NCI-H345 (cell line): Measurements from ENCODE around the gene PDZD8.
"Not testable (repeated sequence)": the region's sequence is repeated elsewhere in the genome, so short reads cannot be mapped to it uniquely, and the experiment has no call there.

Source experiments
- DNase-seq: peaks from one replicate; lab custom pipeline; 2025; lab: John Stamatoyannopoulos, UW

PDZD8 gene

GRCh38 chr10:117254774-117255735 lies 120.2 kb downstream of the PDZD8 start:
- no peak for DNase-seq

DNA sequence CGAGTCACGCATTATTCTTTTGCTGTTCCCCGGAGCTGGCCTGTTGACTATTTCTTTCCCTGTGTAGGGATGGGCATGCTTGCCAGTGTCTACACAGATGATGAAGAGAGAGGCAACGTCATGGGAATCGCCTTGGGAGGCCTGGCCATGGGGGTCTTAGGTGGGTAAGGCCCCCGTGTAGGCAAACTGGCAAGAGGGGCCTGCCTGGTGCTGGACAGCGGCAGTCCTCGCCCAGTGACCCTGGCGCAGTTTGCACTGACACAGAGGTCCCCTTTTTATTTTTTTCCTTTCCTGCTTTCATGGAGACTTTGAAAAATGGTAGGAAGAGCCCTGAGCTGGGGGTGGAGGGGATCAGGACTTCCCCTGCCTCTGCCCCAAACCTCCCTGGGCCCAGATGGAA lies 120.9 kb downstream of the PDZD8 start:
- no peak for DNase-seq

DNA sequence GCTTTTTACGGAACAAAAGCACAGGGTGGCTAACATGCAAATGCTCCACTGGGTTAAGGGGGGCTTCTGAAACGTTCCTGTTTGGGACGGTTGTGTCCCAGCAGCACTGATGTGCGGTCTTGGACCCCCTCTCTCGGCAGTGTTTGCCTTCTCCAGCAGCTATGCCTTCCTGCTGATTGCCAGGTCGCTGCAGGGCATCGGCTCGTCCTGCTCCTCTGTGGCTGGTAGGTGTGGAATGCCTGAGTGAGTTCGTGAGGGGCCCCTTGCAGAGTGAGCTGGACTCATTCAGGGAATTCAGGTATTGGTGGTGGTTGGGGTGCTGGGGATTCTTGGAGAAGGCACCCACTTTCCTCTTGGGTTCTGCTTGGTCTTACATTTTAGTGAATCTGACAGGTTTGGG lies 121.3 kb downstream of the PDZD8 start:
- DNase-seq, result no peak

GRCh38 chr10:117250411-117250810 lies 124.8 kb downstream of the PDZD8 start:
- DNase-seq, result no peak

GRCh38 chr10:117249493-117250093 lies 125.6 kb downstream of the PDZD8 start:
- DNase-seq, result no peak

GRCh38 chr10:117248750-117249465 lies 126.3 kb downstream of the PDZD8 start:
- no peak for DNase-seq

GRCh38 chr10:117246997-117247671 lies 128.1 kb downstream of the PDZD8 start:
- DNase-seq, result no peak

- no peak for DNase-seq
Measured at GRCh38 chr10:117242463-117242832, 132.8 kb downstream of the PDZD8 start.

GRCh38 chr10:117241541-117242462 lies 133.4 kb downstream of the PDZD8 start:
- DNase-seq, result no peak

DNA sequence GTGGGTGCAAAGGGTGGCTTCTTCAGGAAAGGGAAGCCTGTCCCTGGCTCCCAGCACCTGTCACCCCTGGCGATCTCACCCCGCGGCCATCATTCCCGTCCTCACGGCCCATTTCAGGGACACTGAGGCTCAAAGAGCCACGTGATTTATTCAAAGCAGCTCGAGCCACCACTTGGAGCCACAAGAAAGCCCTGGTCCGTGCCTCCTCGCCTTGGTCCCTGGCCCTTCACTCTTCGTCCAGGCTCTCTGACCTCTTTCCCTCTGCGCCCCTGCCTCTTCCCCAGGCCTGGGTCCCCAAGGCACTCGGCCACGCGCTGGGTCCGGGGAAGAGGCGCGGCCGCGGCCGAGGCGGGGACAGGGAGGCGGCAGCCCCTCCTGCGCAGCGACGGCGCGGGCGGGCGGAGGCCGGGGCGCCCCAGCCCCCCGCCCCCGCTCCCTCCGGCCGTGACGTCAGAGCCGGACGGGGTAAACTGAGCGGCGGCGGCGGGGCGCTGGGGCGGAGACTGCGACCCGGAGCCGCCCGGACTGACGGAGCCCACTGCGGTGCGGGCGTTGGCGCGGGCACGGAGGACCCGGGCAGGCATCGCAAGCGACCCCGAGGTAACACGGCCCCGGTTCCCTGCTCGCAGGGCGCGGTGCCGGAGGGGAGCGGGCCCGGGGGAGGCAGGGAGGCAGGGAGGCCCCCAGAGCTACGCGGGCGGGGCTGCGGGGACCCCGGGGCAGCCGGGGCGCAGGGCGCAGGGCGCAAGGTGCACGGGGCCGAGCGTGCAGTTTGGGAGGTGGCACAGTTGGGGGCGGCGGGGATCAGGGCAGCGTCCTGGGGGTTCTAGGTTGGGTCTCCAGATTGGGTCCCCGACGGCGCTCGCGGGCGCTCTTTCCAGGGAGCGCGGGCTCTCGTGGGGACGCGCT lies 134.4 kb downstream of the PDZD8 start, which contains the start of gene SLC18A2:
SLC18A2 (plus strand) TSS at position 494 of the 909 bp plus-strand sequence. CDS start 580 bp downstream, outside the sequence.
- DNase-seq, result peak; percentile 14

DNA sequence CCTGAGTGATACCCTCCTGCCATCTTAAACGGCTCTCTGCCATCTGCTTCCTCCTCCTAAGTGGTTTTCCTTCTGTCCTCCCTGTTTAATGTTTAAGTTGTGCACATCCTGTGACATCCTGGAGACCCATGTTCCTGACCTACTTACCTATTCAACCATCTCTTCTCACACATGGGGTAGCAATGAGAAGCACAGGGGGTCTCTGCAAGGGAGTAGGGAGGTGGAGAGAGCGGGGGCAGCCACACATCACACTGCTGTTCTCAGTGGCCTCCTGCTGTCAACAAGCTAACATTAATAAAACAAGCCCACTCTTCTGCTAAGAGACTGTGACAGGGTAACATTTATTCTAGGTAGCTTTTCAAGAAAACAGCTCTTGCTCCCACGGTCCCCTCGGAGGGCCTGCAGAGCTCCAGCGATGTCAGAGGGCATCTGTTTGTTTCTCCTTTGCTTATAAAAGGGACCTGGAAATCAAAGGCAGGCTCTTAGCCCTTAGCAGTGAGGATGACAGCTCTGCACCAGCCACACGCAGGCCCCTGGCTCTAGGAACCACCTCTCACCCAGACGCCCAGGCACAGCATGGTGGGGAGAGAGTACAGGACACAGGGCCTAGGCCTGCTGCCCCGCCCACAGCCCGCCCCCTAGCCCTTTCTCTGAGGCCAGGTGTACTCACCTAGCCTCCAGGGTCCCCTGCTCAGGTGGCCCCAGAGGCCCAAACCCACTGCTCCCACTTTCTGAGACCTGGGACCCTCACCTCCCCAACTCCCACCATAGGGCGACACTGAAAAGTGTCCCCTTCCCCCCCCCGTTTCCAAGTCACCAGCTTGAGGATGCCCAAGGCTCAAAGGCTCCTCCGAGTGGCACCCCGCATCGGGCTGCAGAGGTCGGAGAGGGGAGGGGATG lies 135.3 kb downstream of the PDZD8 start:
- DNase-seq, result peak; percentile 40

GRCh38 chr10:117239051-117239450 lies 136.2 kb downstream of the PDZD8 start:
- no peak for DNase-seq

- no peak for DNase-seq
Measured at GRCh38 chr10:117237401-117237991, 137.7 kb downstream of the PDZD8 start.

DNA sequence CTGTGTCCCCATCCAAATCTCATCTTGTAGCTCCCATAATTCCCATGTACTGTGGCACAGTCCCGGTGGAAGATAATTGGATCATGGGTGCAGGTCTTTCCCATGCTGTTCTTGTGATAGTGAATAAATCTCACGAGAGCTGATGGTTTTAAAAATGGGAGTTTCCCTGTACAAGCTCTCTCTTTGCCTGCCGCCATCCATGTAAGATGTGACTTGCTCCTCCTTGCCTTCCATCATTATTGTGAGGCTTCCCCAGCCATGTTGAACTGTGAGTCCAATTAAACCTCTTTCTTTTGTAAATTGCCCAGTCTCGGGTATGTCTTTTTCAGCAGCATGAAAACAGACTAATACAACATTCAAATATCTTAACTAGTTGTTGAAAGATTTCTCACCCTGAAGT lies 145.1 kb downstream of the PDZD8 start:
- DNase-seq, result not testable (repeated sequence)

DNA sequence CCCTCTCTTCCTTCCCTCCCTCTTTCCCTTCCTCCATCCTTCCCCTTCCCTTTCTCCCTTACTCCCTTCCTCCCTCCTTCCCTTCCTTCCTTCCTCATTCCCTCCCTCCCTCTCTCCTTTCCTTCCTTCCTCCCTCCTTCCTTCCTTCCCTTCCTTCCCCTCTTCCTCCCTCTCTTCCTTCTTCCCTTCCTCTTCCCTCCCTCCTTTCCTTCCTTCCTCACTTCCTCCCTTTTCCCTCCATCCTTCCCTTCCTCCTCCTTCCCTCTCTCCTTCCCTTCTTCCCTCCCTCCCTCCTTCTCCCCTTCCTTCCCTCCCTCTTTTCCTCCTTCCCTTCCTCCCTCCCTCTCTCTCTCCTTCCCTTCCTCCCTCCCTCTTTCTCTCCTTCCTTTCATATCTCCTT lies 147.0 kb downstream of the PDZD8 start:
- no peak for DNase-seq
